ENCODE data around the gene NRCAM. TPM values are rescaled to one million over a fixed set of nuclear protein-coding genes. Genes with fewer than 3 reads are reported as not detected.

NRCAM gene
- total RNA-seq, 1 experiment from 2014 or later, result 2.7 TPM

- TF ChIP-seq ZNF532 (CRISPR knock-in tag; IDR thresholded peaks at IDR 0.05; ENCODE audit: borderline replicate concordance) (no peak), ATF3 (CRISPR knock-in tag; conservative IDR thresholded peaks at IDR 0.05) (no peak), NFATC4 (CRISPR knock-in tag; IDR thresholded peaks at IDR 0.05) (no peak), AR (CRISPR knock-in tag; IDR thresholded peaks at IDR 0.05) (no peak)
- TF ChIP-seq, protein P1, sequence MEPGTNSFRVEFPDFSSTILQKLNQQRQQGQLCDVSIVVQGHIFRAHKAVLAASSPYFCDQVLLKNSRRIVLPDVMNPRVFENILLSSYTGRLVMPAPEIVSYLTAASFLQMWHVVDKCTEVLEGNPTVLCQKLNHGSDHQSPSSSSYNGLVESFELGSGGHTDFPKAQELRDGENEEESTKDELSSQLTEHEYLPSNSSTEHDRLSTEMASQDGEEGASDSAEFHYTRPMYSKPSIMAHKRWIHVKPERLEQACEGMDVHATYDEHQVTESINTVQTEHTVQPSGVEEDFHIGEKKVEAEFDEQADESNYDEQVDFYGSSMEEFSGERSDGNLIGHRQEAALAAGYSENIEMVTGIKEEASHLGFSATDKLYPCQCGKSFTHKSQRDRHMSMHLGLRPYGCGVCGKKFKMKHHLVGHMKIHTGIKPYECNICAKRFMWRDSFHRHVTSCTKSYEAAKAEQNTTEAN (CRISPR knock-in tag; IDR thresholded peaks at IDR 0.05), result no peak
Observed at GRCh38 chr7:108480311-108480710, 24.1 kb upstream of the NRCAM start (continued).

- Mint-ChIP-seq H3K27me3 (ENCODE audit: low read depth) (no peaks in the 10 kb centered on the region), H3K9me3 (no peaks in the 10 kb centered on the region), H3K4me1 (peaks cover 7% of the 10 kb centered on the region; the same call in 1 of the 2 replicates), H3K4me3 (no peak overlapping the region), H3K27ac (no peak overlapping the region), H3K36me3 (no peaks in the 10 kb centered on the region)
- no peak for ATAC-seq
- POLR2A ChIA-PET, result no interaction called here
- DNase-seq (ENCODE audit: low spot score), result no peak
- CTCF ChIA-PET, result interaction anchor here (2.0 kb wide), 1 partner anchor 17 kb away, joined by 8 read pairs; no protein-coding TSS in a partner anchor
- TF ChIP-seq ZNF263 (CRISPR knock-in tag; IDR thresholded peaks at IDR 0.05; ENCODE audit: low read depth) (no peak), ZNF396 (CRISPR knock-in tag; IDR thresholded peaks at IDR 0.05; ENCODE audit: borderline replicate concordance) (no peak), ELF4 (CRISPR knock-in tag; IDR thresholded peaks at IDR 0.05; ENCODE audit: low read depth) (no peak), ZNF121 (CRISPR knock-in tag; IDR thresholded peaks at IDR 0.05) (no peak), ETV6 (CRISPR knock-in tag; IDR thresholded peaks at IDR 0.05) (no peak), ZNF232 (CRISPR knock-in tag; IDR thresholded peaks at IDR 0.05) (no peak), ATF3 (CRISPR knock-in tag; conservative IDR thresholded peaks at IDR 0.05) (no peak), ZNF512 (CRISPR knock-in tag; IDR thresholded peaks at IDR 0.05; ENCODE audit: borderline replicate concordance) (no peak), KAT7 (CRISPR knock-in tag; IDR thresholded peaks at IDR 0.05; ENCODE audit: borderline replicate concordance) (no peak), ZNF671 (CRISPR knock-in tag; IDR thresholded peaks at IDR 0.05) (no peak), CDX4 (CRISPR knock-in tag; IDR thresholded peaks at IDR 0.05; ENCODE audit: borderline replicate concordance) (no peak)
- TF ChIP-seq, protein P2, sequence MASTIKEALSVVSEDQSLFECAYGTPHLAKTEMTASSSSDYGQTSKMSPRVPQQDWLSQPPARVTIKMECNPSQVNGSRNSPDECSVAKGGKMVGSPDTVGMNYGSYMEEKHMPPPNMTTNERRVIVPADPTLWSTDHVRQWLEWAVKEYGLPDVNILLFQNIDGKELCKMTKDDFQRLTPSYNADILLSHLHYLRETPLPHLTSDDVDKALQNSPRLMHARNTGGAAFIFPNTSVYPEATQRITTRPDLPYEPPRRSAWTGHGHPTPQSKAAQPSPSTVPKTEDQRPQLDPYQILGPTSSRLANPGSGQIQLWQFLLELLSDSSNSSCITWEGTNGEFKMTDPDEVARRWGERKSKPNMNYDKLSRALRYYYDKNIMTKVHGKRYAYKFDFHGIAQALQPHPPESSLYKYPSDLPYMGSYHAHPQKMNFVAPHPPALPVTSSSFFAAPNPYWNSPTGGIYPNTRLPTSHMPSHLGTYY (CRISPR knock-in tag; IDR thresholded peaks at IDR 0.05), result no peak
- TF ChIP-seq, protein P3, sequence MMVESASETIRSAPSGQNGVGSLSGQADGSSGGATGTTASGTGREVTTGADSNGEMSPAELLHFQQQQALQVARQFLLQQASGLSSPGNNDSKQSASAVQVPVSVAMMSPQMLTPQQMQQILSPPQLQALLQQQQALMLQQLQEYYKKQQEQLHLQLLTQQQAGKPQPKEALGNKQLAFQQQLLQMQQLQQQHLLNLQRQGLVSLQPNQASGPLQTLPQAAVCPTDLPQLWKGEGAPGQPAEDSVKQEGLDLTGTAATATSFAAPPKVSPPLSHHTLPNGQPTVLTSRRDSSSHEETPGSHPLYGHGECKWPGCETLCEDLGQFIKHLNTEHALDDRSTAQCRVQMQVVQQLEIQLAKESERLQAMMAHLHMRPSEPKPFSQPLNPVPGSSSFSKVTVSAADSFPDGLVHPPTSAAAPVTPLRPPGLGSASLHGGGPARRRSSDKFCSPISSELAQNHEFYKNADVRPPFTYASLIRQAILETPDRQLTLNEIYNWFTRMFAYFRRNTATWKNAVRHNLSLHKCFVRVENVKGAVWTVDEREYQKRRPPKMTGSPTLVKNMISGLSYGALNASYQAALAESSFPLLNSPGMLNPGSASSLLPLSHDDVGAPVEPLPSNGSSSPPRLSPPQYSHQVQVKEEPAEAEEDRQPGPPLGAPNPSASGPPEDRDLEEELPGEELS (CRISPR knock-in tag; IDR thresholded peaks at IDR 0.05), result no peak
Observed at GRCh38 chr7:108479751-108480150, 23.5 kb upstream of the NRCAM start.
